Peyer's patch (tissue), 4 donors: ENCODE data around the gene EMC8. TPM values are rescaled to one million over a fixed set of nuclear protein-coding genes. Genes with fewer than 3 reads are reported as not detected.

Experiments used
- DNase-seq, 3 donors: peaks; one replicate each; pipeline ENCODE4 v3.0.0-alpha.2; 2017 to 2019
- H3K27ac ChIP-seq, 4 donors: fragments of 200-600 bp; sonication (generic); one replicate each; pipeline ENCODE4 v1.5.1; 2016 to 2019
- H3K27me3 ChIP-seq, 2 donors: fragments of 200-600 bp; sonication (generic); one replicate each; pipeline ENCODE4 v1.5.1; 2019
- H3K36me3 ChIP-seq, 3 donors: fragments of 200-600 bp; sonication (generic); one replicate each; pipeline ENCODE4 v1.5.1; 2016 to 2019
- H3K4me1 ChIP-seq, 4 donors: fragments of 200-600 bp; sonication (generic); one replicate each; pipeline ENCODE4 v1.5.1; 2016 to 2019
- H3K4me3 ChIP-seq, 4 donors: fragments of 200-600 bp; sonication (generic); 1 replicate in 3 of 4; 2 replicates in 1 of 4; pipeline ENCODE4 v1.5.1; 2016 to 2019; ENCODE audit warnings: mild to moderate bottlenecking in 1 of 4
- H3K9me3 ChIP-seq, 4 donors: fragments of 200-600 bp; sonication (generic); one replicate each; pipeline ENCODE4 v1.5.1; 2016 to 2019; ENCODE audit warnings: mild to moderate bottlenecking in 1 of 4
- CTCF ChIP-seq, 6 experiments: fragments of 450-650 bp in 4 of 6; fragments of 200-600 bp in 2 of 6; sonication (generic) in 1 of 6; IDR thresholded peaks; one replicate each; pipeline ENCODE4 v1.5.1; 2017 to 2019; ENCODE audit warnings: antibody characterized with exemption in 6 of 6, mild to moderate bottlenecking in 3 of 6, moderate library complexity in 1 of 6
- POLR2A ChIP-seq, 2 donors: fragments of 450-650 bp; IDR thresholded peaks; one replicate each; pipeline ENCODE4 v1.5.1; 2017; ENCODE audit warnings: antibody characterized with exemption in 2 of 2, mild to moderate bottlenecking in 2 of 2, moderate library complexity in 2 of 2
- total RNA-seq, 4 donors: library from RNA; depleted of rRNA; stranded (reverse); fragments of >200 nt; gene quantifications; one replicate each; pipeline ENCODE4 v1.1.0, GENCODE V29; 2016

Gene EMC8
- total RNA-seq, 4 donors from 2014 or later, result 37.2 to 38.9 (median 38.5) TPM

GRCh38 chr16:85780281-85780680 lies 19.1 kb downstream of the EMC8 start:
- Histone ChIP-seq H3K27me3 (no peaks in the 10 kb centered on the region), H3K9me3 (no peaks in the 10 kb centered on the region), H3K36me3 (peaks cover 0 to 56% (median 0%) of the 10 kb centered on the region in 3 donors), H3K27ac (no peak overlapping the region), H3K4me1 (peaks cover 0 to 11% (median 0%) of the 10 kb centered on the region in 4 donors), H3K4me3 (no peak overlapping the region)
- TF ChIP-seq POLR2A (IDR thresholded peaks at IDR 0.05) (no peak), CTCF (IDR thresholded peaks at IDR 0.05) (no peak)
- no peak for DNase-seq

- Histone ChIP-seq H3K4me1 (peaks cover 0 to 11% (median 0%) of the 10 kb centered on the region in 4 donors), H3K27ac (no peak overlapping the region), H3K27me3 (no peaks in the 10 kb centered on the region), H3K9me3 (no peaks in the 10 kb centered on the region), H3K4me3 (no peak overlapping the region), H3K36me3 (peaks cover 0 to 47% (median 0%) of the 10 kb centered on the region in 3 donors)
- no peak for TF ChIP-seq POLR2A (IDR thresholded peaks at IDR 0.05)
- TF ChIP-seq CTCF (IDR thresholded peaks at IDR 0.05), result no peak
- no peak for DNase-seq
Measured at GRCh38 chr16:85778873-85779272, 20.5 kb downstream of the EMC8 start.

- Histone ChIP-seq H3K9me3 (no peaks in the 10 kb centered on the region), H3K4me3 (no peak overlapping the region), H3K4me1 (peaks cover 0 to 11% (median 0%) of the 10 kb centered on the region in 4 donors), H3K36me3 (peaks cover 0 to 47% (median 0%) of the 10 kb centered on the region in 3 donors), H3K27ac (no peak overlapping the region), H3K27me3 (no peaks in the 10 kb centered on the region)
- DNase-seq, result no peak
- TF ChIP-seq CTCF (IDR thresholded peaks at IDR 0.05) (no peak), POLR2A (IDR thresholded peaks at IDR 0.05) (no peak)
Measured at GRCh38 chr16:85777583-85778310, 21.6 kb downstream of the EMC8 start.

GRCh38 chr16:85774811-85775210 lies 24.5 kb downstream of the EMC8 start:
- Histone ChIP-seq H3K4me1 (no peaks in the 10 kb centered on the region), H3K9me3 (no peaks in the 10 kb centered on the region), H3K27me3 (no peaks in the 10 kb centered on the region), H3K36me3 (peaks cover 0 to 33% (median 0%) of the 10 kb centered on the region in 3 donors), H3K4me3 (no peak overlapping the region), H3K27ac (no peak overlapping the region)
- DNase-seq, result no peak
- TF ChIP-seq POLR2A (IDR thresholded peaks at IDR 0.05), result no peak
- no peak for TF ChIP-seq CTCF (IDR thresholded peaks at IDR 0.05)

GRCh38 chr16:85774136-85774535 lies 25.2 kb downstream of the EMC8 start:
- Histone ChIP-seq H3K27me3 (no peaks in the 10 kb centered on the region), H3K9me3 (no peaks in the 10 kb centered on the region), H3K36me3 (peaks cover 0 to 26% (median 0%) of the 10 kb centered on the region in 3 donors), H3K27ac (no peak overlapping the region), H3K4me1 (no peaks in the 10 kb centered on the region), H3K4me3 (no peak overlapping the region)
- no peak for DNase-seq
- TF ChIP-seq POLR2A (IDR thresholded peaks at IDR 0.05), result no peak
- no peak for TF ChIP-seq CTCF (IDR thresholded peaks at IDR 0.05)
